ENCODE measurements around the gene MAD2L2. TPM values are rescaled to one million over a fixed set of nuclear protein-coding genes. Genes with fewer than 3 reads are reported as not detected.

MAD2L2 gene
- total RNA-seq, 6 experiments from 2014 or later, result 18.0 to 66.4 (median 29.7) TPM

DNA sequence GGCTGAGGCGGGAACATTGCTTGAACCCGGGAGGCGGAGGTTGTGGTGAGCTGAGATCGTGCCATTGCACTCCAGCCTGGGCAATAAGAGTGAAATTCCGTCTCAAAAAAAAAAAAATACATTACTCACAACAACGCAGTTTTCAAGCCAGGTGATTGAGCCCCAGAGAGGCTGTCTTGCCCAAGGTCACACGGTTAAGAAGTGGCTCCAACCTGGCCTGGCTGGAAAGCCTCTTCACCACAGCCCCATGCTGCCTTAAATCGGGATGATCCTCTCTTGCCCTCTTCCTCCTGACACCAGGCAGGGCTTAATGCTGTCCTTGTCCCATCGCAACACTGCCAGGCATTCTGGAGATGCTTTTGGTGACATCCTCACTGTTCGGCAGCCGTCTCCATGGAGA, 32.1 kb upstream of the MAD2L2 start:
- ATAC-seq, result no peak
- intact Hi-C loops (cut with DNase I), result loop anchor here in 1 of 2 donors (5.0 kb wide), 1 partner anchor 61 kb away; the partner anchor contains the start of genes FBXO2 and FBXO44

GRCh38 chr1:11712285-11712684, 31.3 kb upstream of the MAD2L2 start:
- intact Hi-C loops (cut with DNase I), result loop anchor here in 1 of 2 donors (5.0 kb wide), 1 partner anchor 60 kb away; the partner anchor contains the start of genes FBXO2 and FBXO44
- Histone ChIP-seq H3K9me3 (no peaks in the 10 kb centered on the region), H3K4me3 (no peak overlapping the region), H3K27me3 (no peaks in the 10 kb centered on the region), H3K4me1 (no peaks in the 10 kb centered on the region), H3K36me3 (no peaks in the 10 kb centered on the region), H3K27ac (no peak overlapping the region)
- ATAC-seq, result no peak
- WGBS (ENCODE audit: insufficient coverage, low coverage, low lambda C conversion rate, missing lambda C conversion rate), result 40% methylated on average over 3 of the region's 8 CpGs
- DNase-seq, result no peak
- TF ChIP-seq, protein P1, sequence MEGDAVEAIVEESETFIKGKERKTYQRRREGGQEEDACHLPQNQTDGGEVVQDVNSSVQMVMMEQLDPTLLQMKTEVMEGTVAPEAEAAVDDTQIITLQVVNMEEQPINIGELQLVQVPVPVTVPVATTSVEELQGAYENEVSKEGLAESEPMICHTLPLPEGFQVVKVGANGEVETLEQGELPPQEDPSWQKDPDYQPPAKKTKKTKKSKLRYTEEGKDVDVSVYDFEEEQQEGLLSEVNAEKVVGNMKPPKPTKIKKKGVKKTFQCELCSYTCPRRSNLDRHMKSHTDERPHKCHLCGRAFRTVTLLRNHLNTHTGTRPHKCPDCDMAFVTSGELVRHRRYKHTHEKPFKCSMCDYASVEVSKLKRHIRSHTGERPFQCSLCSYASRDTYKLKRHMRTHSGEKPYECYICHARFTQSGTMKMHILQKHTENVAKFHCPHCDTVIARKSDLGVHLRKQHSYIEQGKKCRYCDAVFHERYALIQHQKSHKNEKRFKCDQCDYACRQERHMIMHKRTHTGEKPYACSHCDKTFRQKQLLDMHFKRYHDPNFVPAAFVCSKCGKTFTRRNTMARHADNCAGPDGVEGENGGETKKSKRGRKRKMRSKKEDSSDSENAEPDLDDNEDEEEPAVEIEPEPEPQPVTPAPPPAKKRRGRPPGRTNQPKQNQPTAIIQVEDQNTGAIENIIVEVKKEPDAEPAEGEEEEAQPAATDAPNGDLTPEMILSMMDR (IDR thresholded peaks at IDR 0.05), result no peak
- TF ChIP-seq POLR2A (IDR thresholded peaks at IDR 0.05), result no peak

More for the DNA sequence above, 32.1 kb upstream of the MAD2L2 start:
- no peaks in the 10 kb centered on the region for H3K36me3 ChIP-seq
- WGBS (ENCODE audit: insufficient coverage, low coverage, low lambda C conversion rate, missing lambda C conversion rate), result 71% methylated on average over 8 of the region's 11 CpGs
- H3K27ac ChIP-seq, result no peak overlapping the region
- no peak overlapping the region for H3K4me3 ChIP-seq
- H3K27me3 ChIP-seq, result no peaks in the 10 kb centered on the region
- no peaks in the 10 kb centered on the region for H3K9me3 ChIP-seq
- TF ChIP-seq, protein P1 (IDR thresholded peaks at IDR 0.05), result no peak
- no peak for TF ChIP-seq POLR2A (IDR thresholded peaks at IDR 0.05)
- DNase-seq, result no peak
- no peaks in the 10 kb centered on the region for H3K4me1 ChIP-seq

GRCh38 chr1:11711490-11711889, 30.5 kb upstream of the MAD2L2 start:
- TF ChIP-seq, protein P1 (IDR thresholded peaks at IDR 0.05), result no peak
- TF ChIP-seq POLR2A (IDR thresholded peaks at IDR 0.05), result no peak
- Histone ChIP-seq H3K27me3 (no peaks in the 10 kb centered on the region), H3K27ac (no peak overlapping the region), H3K4me3 (no peak overlapping the region), H3K36me3 (no peaks in the 10 kb centered on the region), H3K4me1 (no peaks in the 10 kb centered on the region), H3K9me3 (no peaks in the 10 kb centered on the region)
- ATAC-seq (no peak), DNase-seq (no peak)
- intact Hi-C loops (cut with DNase I), result loop anchor here in 1 of 2 donors (5.0 kb wide), 1 partner anchor 59 kb away; the partner anchor contains the start of genes FBXO2 and FBXO44
- WGBS (ENCODE audit: insufficient coverage, low coverage, low lambda C conversion rate, missing lambda C conversion rate), result no CpG with 5 or more reads among the region's 5 CpGs

DNA sequence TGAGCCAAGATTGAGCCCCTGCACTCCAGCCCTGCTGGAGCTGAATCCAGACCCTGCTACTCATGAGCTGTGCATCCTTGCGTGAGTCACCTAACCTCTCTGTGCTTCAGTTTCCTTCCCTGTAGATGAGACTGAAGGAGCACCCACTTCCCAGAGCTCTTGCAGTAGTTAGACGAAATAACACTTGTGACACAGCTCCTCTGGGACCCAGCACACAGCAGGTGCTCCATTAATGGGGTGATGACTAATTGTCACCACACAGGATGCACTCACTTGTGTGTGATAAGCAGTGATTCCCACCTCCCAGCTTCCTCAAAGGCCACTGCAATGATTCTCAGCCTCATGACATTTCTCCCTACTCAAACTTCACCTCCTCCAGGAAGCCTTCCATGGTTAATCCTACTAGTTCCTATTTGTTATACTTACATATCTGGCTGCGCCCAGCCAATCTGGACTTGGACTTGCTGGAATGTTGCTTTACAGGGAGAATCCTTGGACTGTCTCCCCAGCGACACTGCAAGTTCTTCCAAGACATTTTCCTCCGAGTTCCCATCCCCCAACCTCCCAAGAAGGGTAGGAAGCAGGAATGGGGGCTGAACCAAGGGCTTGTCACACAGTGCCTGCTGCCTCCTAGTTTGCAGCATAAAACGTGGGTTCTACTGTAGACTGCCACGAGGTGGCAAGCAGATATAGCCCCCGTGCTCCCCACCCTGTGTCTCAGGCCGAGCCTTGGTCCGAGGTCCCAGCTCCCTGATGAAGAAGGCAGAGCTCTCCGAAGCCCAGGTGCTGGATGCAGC, 27.8 kb upstream of the MAD2L2 start:
- no peaks in the 10 kb centered on the region for H3K9me3 ChIP-seq
- no peak for ATAC-seq
- no peak for TF ChIP-seq POLR2A (IDR thresholded peaks at IDR 0.05)
- TF ChIP-seq, protein P1 (IDR thresholded peaks at IDR 0.05), result no peak
- H3K36me3 ChIP-seq, result no peaks in the 10 kb centered on the region
- no peak for DNase-seq
- H3K27me3 ChIP-seq, result no peaks in the 10 kb centered on the region
- 64% methylated on average over 4 of the region's 11 CpGs for WGBS (ENCODE audit: insufficient coverage, low coverage, low lambda C conversion rate, missing lambda C conversion rate)
- H3K4me3 ChIP-seq, result no peak overlapping the region
- intact Hi-C loops (cut with DNase I), result no loop called here
- H3K4me1 ChIP-seq, result no peaks in the 10 kb centered on the region
- no peak overlapping the region for H3K27ac ChIP-seq

All from right lobe of liver (tissue), 6 donors.